Activated CD8-positive, alpha-beta memory T cell treated with anti-CD3 and anti-CD28 coated beads, Interleukin-2, amount 50 U/mL, for 4 hours (primary cell): Measurements from ENCODE around the gene SIPA1.

Source experiments
- DNase-seq: peaks from one replicate; pipeline ENCODE4 v3.0.0-alpha.2; 2020

The SIPA1 gene, protein sequence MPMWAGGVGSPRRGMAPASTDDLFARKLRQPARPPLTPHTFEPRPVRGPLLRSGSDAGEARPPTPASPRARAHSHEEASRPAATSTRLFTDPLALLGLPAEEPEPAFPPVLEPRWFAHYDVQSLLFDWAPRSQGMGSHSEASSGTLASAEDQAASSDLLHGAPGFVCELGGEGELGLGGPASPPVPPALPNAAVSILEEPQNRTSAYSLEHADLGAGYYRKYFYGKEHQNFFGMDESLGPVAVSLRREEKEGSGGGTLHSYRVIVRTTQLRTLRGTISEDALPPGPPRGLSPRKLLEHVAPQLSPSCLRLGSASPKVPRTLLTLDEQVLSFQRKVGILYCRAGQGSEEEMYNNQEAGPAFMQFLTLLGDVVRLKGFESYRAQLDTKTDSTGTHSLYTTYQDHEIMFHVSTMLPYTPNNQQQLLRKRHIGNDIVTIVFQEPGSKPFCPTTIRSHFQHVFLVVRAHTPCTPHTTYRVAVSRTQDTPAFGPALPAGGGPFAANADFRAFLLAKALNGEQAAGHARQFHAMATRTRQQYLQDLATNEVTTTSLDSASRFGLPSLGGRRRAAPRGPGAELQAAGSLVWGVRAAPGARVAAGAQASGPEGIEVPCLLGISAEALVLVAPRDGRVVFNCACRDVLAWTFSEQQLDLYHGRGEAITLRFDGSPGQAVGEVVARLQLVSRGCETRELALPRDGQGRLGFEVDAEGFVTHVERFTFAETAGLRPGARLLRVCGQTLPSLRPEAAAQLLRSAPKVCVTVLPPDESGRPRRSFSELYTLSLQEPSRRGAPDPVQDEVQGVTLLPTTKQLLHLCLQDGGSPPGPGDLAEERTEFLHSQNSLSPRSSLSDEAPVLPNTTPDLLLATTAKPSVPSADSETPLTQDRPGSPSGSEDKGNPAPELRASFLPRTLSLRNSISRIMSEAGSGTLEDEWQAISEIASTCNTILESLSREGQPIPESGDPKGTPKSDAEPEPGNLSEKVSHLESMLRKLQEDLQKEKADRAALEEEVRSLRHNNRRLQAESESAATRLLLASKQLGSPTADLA

GRCh38 chr11:65637794-65638419, at the start of gene SIPA1:
Gene SIPA1, plus strand, starts transcription at chr11:65638101. Its CDS starts 2,821 bp downstream, at chr11:65640922.
- peak; percentile 75 for DNase-seq

DNA sequence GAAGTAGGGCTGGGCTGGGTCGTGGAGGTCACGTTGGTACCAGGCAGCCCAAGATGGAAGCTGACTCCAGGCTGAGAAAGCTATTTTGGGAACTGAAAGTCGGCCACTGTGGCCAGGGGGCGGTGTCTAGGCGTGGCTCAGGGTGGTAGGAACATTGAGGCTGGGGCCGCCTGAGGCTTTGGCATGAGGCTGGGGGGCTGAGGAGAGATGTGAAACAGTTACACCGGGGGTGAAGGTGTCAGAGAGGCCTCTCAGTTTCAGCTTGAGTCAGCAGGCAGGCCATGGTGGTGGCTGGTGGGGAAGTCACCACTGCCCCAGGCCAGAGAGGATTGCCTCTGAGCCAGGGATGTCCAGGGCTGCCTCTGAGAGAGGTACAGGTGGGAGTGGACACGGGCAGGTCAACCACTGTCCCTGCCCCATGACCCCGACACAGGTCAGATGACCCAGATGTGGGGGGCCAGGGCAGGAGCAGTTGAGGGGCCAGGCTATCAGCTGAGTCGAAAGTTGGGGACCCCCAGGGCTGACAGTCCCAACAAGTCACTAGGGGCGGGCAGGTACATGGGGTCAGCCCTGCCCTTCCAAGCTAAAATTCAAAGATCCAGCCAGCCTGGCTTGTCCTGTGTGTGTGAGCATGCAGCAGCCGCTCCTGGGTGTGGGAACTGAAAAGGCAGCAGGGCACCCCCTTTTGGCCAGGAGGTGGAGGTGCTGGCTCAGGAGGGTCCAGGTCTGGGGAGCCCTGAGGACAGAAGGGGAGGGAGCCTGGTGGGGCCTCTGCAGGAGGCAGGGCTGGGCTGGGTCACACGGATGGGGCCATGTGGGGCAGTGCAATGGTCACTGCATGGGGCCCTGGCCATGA, 49.5 kb upstream of the SIPA1 start:
- DNase-seq, result peak; percentile 74

- peak; percentile 36 for DNase-seq
Measured at GRCh38 chr11:65589444-65590239, 48.3 kb upstream of the SIPA1 start.

DNA sequence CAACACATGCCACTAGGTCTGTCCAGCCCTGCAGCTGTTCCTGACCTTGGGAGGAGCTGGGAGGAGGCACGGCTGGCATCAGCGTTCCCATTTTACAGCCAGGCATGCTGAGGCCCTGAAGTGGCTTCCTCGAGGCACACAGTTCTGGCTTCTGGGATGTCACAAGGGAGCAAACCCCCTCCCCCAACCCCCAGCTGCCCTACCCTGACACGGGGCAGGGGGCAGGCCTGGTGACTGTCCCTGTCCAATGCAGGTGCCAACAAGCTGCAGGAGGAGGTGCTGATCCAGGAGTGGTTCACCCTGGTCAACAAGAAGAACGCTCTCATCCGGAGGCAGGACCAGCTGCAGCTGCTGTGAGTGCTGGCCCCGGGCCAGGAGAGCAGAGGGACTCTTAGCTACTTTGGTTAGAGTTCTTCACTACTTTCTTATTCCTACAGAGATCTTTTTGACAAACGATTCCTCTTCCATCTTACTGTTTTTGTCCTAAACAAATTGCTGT, 47.6 kb upstream of the SIPA1 start:
- no peak for DNase-seq

- no peak for DNase-seq
Measured at GRCh38 chr11:65591939-65592857, 45.7 kb upstream of the SIPA1 start.

DNA sequence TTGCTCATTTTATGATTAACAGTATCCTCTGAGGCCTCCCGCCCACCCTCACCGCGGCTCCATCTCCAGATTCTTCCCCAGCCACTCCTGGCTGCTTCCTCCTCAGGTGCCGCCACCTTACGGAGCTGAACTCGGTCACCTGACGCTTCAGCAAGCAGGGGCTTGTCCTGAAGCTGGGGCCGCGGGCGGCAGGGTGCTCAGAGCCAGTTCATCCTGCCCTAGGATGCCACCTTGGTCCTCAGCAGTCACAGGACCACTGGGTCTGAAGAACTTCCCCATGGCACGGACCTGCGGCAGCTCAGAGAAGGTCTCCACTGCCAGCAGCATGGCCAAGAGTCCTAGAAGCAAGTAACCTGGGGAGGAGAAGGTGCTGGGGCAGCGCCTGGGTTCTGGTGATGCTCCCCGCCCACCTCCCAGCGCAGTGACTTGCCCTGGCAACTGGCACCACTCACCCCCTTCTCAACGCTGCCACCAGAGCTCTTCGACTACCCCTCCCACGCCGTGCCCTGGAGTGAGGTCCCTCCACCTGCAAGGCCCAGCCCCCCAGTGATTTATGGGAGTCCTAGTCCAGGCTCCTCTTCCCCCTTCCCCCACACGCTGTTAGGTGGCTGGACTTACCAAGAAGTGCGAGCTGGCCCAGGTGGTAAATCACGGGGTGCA, 44.9 kb upstream of the SIPA1 start:
- DNase-seq, result no peak

DNA sequence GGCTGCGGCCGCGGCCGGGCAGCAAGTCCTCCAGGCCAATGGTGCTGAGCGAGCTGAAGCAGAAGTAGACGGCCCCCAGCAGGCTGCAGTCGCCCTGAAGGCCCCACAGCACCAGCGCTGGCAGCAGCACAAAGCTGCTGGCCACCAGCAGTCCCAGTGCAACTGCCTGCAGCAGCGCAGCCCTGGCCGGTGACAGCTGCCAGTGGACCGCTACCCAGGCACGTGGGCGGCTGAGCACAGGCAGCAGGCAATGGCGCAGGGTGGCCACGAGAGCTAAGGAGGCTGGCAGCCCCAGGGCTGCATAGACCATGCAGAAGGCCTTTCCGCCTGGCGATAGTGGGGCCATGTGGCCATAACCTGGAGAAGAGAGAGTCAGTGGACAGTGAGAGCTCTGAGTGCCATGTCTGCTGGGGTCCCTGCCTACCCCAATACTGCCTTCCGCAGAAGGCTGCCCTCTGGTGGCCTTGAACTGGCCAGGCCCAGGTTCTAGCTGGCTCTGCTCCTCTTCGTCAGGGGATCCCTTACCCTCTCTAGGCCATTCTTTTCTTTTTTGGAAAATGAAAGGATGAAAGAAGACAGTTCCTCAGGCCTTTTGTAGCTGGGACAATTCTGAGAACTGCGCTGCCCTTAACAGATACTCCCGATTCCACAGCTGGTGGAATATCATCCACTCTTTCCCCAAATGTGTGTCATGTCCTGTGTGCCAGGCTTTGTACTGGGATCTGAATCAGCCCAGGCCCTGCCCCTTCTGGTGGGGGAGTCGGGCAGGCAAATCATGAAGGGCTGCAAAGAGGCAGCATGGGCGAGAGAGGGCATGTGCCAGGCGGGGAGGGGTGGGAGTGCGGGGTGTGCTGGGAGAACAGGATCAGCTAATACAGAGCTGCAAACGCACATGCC, 44.1 kb upstream of the SIPA1 start:
- peak; percentile 64 for DNase-seq

- DNase-seq, result no peak
Measured at GRCh38 chr11:65595131-65595530, 42.8 kb upstream of the SIPA1 start.

GRCh38 chr11:65595543-65596281, 42.2 kb upstream of the SIPA1 start, which contains the start of gene KCNK7:
Gene KCNK7, minus strand, starts transcription at chr11:65595800. Its CDS starts 28 bp downstream, at chr11:65595772.
- DNase-seq, result no peak

GRCh38 chr11:65596520-65596919, 41.4 kb upstream of the SIPA1 start:
- no peak for DNase-seq

DNA sequence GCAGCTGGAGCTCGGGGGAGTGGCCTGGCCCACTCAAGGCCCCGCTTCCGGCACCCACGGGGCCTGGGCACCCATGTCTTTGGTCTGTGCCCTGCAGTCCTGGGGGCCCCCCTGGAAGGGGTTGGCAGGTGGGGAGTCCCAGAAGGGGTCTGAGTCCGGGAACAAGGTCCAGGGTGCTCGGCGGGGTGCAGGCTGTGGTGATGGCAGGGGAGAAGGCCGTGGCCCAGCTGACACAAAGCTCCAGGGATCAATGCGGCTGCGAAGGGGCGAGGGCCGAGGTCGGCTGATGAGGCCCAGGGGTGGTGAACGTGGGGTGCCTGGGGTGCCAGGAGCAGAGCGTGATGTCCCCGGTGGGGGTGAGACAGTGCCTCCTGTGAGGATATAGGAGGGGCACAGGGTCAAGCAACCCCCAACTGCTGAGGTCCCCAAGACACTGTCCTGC, 39.6 kb upstream of the SIPA1 start:
- no peak for DNase-seq

GRCh38 chr11:65599216-65599954, 38.5 kb upstream of the SIPA1 start:
- DNase-seq, result no peak

DNA sequence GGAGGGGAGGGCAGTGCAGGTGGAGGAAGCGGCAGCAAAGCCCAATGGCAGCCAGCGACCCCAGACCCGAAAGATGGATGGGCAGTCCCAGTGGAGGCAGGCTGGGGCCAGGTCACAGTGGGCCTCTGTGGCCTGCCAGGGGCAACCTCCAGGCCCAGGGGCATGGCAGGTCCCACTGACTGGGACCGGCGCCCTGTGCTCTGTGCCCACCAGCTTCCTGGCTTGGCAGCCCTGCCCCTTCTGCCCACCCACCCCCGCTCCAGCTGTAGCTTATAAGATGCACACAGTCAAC, 38.0 kb upstream of the SIPA1 start:
- DNase-seq, result no peak

DNA sequence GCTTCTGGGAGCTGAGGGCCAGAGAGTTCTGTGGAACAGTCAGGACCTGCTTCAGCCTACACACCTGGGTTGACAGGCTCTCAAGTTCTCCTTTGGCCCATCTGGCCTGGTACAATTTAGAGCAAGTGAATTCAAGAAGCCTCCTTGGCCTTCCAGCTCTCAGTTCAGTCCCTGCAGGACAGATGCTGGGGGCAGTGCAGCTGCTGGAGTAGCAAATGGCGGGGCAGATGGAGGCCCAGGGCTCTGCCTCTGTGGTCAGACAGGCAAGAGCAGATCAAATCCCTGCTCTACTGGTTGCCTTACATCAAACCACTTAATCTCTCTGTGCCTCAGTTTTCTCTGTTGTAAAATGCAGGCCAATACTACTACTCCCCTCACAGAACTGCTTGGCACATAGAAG, 33.6 kb upstream of the SIPA1 start:
- DNase-seq, result no peak

DNA sequence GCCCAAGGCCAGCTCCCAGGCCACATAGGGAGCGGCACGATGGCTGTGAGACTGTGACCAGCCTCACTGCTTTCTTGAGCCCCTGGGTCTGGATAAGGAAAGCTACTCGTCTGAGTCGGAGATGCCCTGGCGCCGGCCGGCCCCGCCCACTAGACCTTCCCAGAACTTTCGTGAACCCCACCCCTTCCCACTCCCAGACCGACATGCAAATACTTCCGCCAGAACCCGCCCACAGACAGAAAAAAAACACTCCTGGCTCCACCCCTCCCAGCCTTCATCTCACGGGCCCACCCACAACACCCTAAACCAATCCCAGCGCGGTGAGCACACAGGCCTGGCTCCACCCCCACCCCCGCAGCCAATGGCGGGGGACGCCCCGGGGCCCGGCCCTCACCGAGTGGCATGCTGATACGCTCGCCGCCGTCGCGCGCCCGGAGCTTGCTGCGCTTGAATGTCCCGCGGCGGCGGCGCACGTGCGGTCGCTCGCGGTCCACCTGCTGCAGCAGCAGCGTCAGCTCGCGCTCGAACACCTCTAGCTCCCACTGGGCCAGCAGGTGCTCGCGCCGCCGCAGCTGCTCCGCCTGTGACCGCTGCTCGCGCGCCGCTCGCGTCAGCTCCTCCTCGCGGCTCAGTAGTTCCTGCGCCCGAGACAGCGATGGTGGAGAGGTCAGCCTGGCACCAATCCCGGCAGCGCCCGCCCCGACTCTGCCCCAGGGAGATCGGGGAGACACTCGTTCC, 30.9 kb upstream of the SIPA1 start:
- DNase-seq, result no peak
